Measurements from ENCODE around the gene KRT6A. TPM values are rescaled to one million over a fixed set of nuclear protein-coding genes. Genes with fewer than 3 reads are reported as not detected.

Gene KRT6A
- total and polyA plus RNA-seq, 2 of the 8 experiments (the other 6 are each of a cell fraction or from before 2014, with no cell fraction given) = 0.11 TPM; not detected in 1

- TF ChIP-seq NANOG (IDR thresholded peaks at IDR 0.05; ENCODE audit: insufficient read depth, low read depth, low read length, poor library complexity, severe bottlenecking) (no peak), CBX5 (IDR thresholded peaks at IDR 0.05; ENCODE audit: low read depth, low read length) (no peak), USF2 (IDR thresholded peaks at IDR 0.05; ENCODE audit: low read length) (no peak), EP300 (IDR thresholded peaks at IDR 0.05; ENCODE audit: borderline replicate concordance in 1 of 2, low read depth in 2 of 2, low read length in 2 of 2) (no peak)
Observed at GRCh38 chr12:52513736-52514135, 20.7 kb upstream of the KRT6A start (continued).
